Body of pancreas (tissue), 2 donors: ENCODE results near the gene RUFY3. TPM values are rescaled to one million over a fixed set of nuclear protein-coding genes. Genes with fewer than 3 reads are reported as not detected.

Experiments
- small RNA-seq: library from RNA; depleted of rRNA; stranded (forward); fragments of <200 nt; gene quantifications from one replicate; pipeline ENCODE3, GENCODE V24; 2016
- total RNA-seq, 2 donors: library from RNA; depleted of rRNA; stranded (reverse); fragments of >200 nt; gene quantifications; one replicate each; pipeline ENCODE4 v1.1.0, GENCODE V29; 2016

The RUFY3 gene
- total RNA-seq, 2 donors from 2014 or later, result 46.4 to 62.6 TPM

Small RNA genes within 50 kb of the gene (small RNA-seq; reads per million reads assigned to genes)
- not detected for gene RF00026
- gene RNU6-520P, result not detected
- not detected for gene RNU6-784P
- gene RNU6-891P, result not detected

Other genes starting within 250 kb of the RUFY3 start
- not detected for gene MUC7, start 249.8 kb upstream of the RUFY3 start, total RNA-seq
- gene AMTN, start 203.4 kb upstream of the RUFY3 start, total RNA-seq, result not detected
- not detected for gene AMBN, start 129.7 kb upstream of the RUFY3 start, total RNA-seq
- gene ENAM, start 93.2 kb upstream of the RUFY3 start, total RNA-seq, result 1 to 10 TPM in 1 of 2 donors, under 1 TPM in 1; 0.99 to 2.3 TPM
- gene JCHAIN, start 55.5 kb upstream of the RUFY3 start, total RNA-seq, result 10 to 100 TPM; 13.2 to 27.7 TPM
- 10 to 100 TPM; 12.5 to 15.5 TPM for gene UTP3, start 33.4 kb upstream of the RUFY3 start, total RNA-seq
- 10 to 100 TPM; 33.0 to 38.7 TPM for gene GRSF1, start 117.9 kb downstream of the RUFY3 start, total RNA-seq
- gene MOB1B, start 180.4 kb downstream of the RUFY3 start, total RNA-seq, result 10 to 100 TPM in 1 of 2 donors, 1 to 10 TPM in 1; 9.2 to 12.7 TPM